ENCODE data around the gene SLC38A11. TPM values are rescaled to one million over a fixed set of nuclear protein-coding genes. Genes with fewer than 3 reads are reported as not detected.

The SLC38A11 gene
- total and polyA plus RNA-seq, 2 donors (not counting 1 experiment from before 2014, with no cell fraction given) = 5.4 to 46.8 TPM

DNA sequence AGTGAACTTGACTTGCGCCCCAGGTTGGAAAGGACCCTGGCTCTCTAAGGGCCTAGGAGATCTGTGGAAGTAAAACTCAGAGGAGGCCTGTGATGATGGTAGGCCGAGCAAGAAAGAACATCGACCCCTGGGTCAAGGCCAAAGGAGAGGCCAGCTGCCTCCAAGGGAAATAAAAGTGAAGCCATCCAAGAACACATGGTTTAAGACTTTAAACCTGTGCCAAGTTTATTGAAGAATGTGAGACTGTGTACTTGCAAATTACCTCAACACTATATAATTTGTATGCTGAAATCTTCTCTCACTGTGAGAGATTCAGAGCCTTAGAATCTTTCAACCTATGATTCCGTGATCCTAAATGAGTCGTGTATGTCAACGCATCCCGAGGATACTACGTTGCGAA is 73.0 kb downstream of the SLC38A11 start:
- no peak for TF ChIP-seq EZH2 (IDR thresholded peaks at IDR 0.05; ENCODE audit: borderline replicate concordance, insufficient read depth, low read depth, low read length, poor library complexity, severe bottlenecking)
- TF ChIP-seq, protein P1, sequence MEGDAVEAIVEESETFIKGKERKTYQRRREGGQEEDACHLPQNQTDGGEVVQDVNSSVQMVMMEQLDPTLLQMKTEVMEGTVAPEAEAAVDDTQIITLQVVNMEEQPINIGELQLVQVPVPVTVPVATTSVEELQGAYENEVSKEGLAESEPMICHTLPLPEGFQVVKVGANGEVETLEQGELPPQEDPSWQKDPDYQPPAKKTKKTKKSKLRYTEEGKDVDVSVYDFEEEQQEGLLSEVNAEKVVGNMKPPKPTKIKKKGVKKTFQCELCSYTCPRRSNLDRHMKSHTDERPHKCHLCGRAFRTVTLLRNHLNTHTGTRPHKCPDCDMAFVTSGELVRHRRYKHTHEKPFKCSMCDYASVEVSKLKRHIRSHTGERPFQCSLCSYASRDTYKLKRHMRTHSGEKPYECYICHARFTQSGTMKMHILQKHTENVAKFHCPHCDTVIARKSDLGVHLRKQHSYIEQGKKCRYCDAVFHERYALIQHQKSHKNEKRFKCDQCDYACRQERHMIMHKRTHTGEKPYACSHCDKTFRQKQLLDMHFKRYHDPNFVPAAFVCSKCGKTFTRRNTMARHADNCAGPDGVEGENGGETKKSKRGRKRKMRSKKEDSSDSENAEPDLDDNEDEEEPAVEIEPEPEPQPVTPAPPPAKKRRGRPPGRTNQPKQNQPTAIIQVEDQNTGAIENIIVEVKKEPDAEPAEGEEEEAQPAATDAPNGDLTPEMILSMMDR (IDR thresholded peaks at IDR 0.05) = no peak
- WGBS (ENCODE audit: insufficient coverage) = 100% methylated on average over 3 of the region's 9 CpGs
- ATAC-seq (ENCODE audit: low read depth) (no peak), DNase-seq (no peak)
- Mint-ChIP-seq H3K4me3 (no peak overlapping the region), H3K9me3 (ENCODE audit: insufficient read depth) (no peaks in the 10 kb centered on the region), H3K27ac (no peak overlapping the region), H3K4me1 (peaks cover 4% of the 10 kb centered on the region), H3K27me3 (no peaks in the 10 kb centered on the region)
- Histone ChIP-seq H3K4me2 (replicated peaks; ENCODE audit: low read depth, low read length, poor library complexity, severe bottlenecking) (no peak overlapping the region), H3K36me3 (replicated peaks in 1 of 2; ENCODE audit: control extremely low read depth in 1 of 2, control insufficient read depth in 1 of 2, extremely low read depth in 1 of 2, insufficient read depth in 2 of 2, low read length in 1 of 2) (no peaks in the 10 kb centered on the region), H4K20me1 (ENCODE audit: control insufficient read depth, insufficient read depth, low read length, poor library complexity, severe bottlenecking) (no peaks in the 10 kb centered on the region), H3K9me3 (ENCODE audit: control extremely low read depth in 1 of 3, control insufficient read depth in 2 of 3, insufficient read depth in 1 of 3, low read length in 2 of 3) (no peaks in the 10 kb centered on the region), H3K4me3 (ENCODE audit: control extremely low read depth in 1 of 5, extremely low read depth in 1 of 5, insufficient read depth in 1 of 5, low read depth in 2 of 5, low read length in 4 of 5) (no peak overlapping the region), H3K4me1 (ENCODE audit: control insufficient read depth in 2 of 2, insufficient read depth in 2 of 2, low read length in 2 of 2) (peaks cover 3 to 4% of the 10 kb centered on the region in 2 donors), H3K27me3 (replicated peaks in 1 of 4; ENCODE audit: control extremely low read depth in 1 of 4, control insufficient read depth in 3 of 4, insufficient read depth in 4 of 4, low read length in 3 of 4) (no peaks in the 10 kb centered on the region), H3K27ac (ENCODE audit: low read length in 2 of 2) (no peak overlapping the region), H3K9ac (ENCODE audit: low read length) (no peak overlapping the region), H2AFZ (ENCODE audit: insufficient read depth, low read depth, low read length, poor library complexity, severe bottlenecking) (no peak overlapping the region), H3K79me2 (ENCODE audit: control insufficient read depth, insufficient read depth, low read length) (no peaks in the 10 kb centered on the region)
- CTCF ChIA-PET = interaction anchor here (2.4 kb wide), 1 partner anchor 41 kb away, joined by 9 read pairs; the partner anchor contains the start of gene COBLL1
- intact Hi-C loops (cut with micrococcal nuclease) = no loop called here
- POLR2A ChIA-PET = interaction anchor here (0.6 kb wide), 1 partner anchor 114 kb away, joined by 3 read pairs; no protein-coding TSS in a partner anchor

DNA sequence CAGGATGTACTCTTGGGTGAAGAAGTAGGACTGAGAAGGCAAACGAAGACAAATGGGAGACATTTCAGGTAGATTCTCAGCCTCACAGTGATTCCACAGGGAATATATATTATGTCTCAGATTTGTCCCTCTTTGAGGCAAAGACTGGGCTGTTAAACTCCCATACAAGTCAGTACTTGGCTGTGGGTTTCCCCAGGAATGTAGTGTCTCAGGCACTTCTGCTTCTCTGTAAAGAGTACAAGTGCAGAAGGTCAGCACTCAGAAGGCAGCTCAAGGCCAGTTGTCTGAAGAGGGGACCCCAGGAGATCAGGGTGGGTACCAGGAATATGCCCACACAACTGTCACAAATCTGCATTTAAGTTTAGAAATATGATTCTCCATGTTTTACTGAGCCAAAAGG is 73.8 kb downstream of the SLC38A11 start:
- DNase-seq (no peak), ATAC-seq (ENCODE audit: low read depth) (no peak)
- Mint-ChIP-seq H3K27ac (no peak overlapping the region), H3K4me1 (peaks cover 10% of the 10 kb centered on the region), H3K9me3 (ENCODE audit: insufficient read depth) (no peaks in the 10 kb centered on the region), H3K4me3 (no peak overlapping the region), H3K27me3 (no peaks in the 10 kb centered on the region)
- ChIA-PET CTCF (interaction anchor here (0.8 to 2.4 kb wide), 3 partner anchors 32 to 141 kb away, joined by 3 to 9 read pairs (median 3); partner anchors contain the start of gene COBLL1), POLR2A (interaction anchor here (0.6 kb wide), 1 partner anchor 114 kb away, joined by 3 read pairs; no protein-coding TSS in a partner anchor)
- H3K79me2 ChIP-seq (ENCODE audit: control insufficient read depth, insufficient read depth, low read length) = no peaks in the 10 kb centered on the region
- H3K9ac ChIP-seq (ENCODE audit: low read length) = no peak overlapping the region
- no CpG with 5 or more reads among the region's 1 CpG for WGBS (ENCODE audit: insufficient coverage)
- H3K4me1 ChIP-seq (ENCODE audit: control insufficient read depth in 2 of 2, insufficient read depth in 2 of 2, low read length in 2 of 2) = peaks cover 9 to 10% of the 10 kb centered on the region in 2 donors
- H3K4me2 ChIP-seq (replicated peaks; ENCODE audit: low read depth, low read length, poor library complexity, severe bottlenecking) = no peak overlapping the region
- H3K27ac ChIP-seq (ENCODE audit: low read length in 2 of 2) = no peak overlapping the region
- no peaks in the 10 kb centered on the region for H3K27me3 ChIP-seq (replicated peaks in 1 of 4; ENCODE audit: control extremely low read depth in 1 of 4, control insufficient read depth in 3 of 4, insufficient read depth in 4 of 4, low read length in 3 of 4)
- H2AFZ ChIP-seq (ENCODE audit: insufficient read depth, low read depth, low read length, poor library complexity, severe bottlenecking) = no peak overlapping the region
- no peak overlapping the region for H3K4me3 ChIP-seq (ENCODE audit: control extremely low read depth in 1 of 5, extremely low read depth in 1 of 5, insufficient read depth in 1 of 5, low read depth in 2 of 5, low read length in 4 of 5)
- H3K36me3 ChIP-seq (replicated peaks in 1 of 2; ENCODE audit: control extremely low read depth in 1 of 2, control insufficient read depth in 1 of 2, extremely low read depth in 1 of 2, insufficient read depth in 2 of 2, low read length in 1 of 2) = no peaks in the 10 kb centered on the region
- TF ChIP-seq EZH2 (IDR thresholded peaks at IDR 0.05; ENCODE audit: borderline replicate concordance, insufficient read depth, low read depth, low read length, poor library complexity, severe bottlenecking) = no peak
- TF ChIP-seq, protein P1 (IDR thresholded peaks at IDR 0.05) = no peak
- no peaks in the 10 kb centered on the region for H3K9me3 ChIP-seq (ENCODE audit: control extremely low read depth in 1 of 3, control insufficient read depth in 2 of 3, insufficient read depth in 1 of 3, low read length in 2 of 3)
- H4K20me1 ChIP-seq (ENCODE audit: control insufficient read depth, insufficient read depth, low read length, poor library complexity, severe bottlenecking) = no peaks in the 10 kb centered on the region
- intact Hi-C loops (cut with micrococcal nuclease) = no loop called here

All from B cell (primary cell).